DMS79 treated with DMSO at 0.1 percent for 48 hours (cell line): Measurements from ENCODE around the gene ZNF496.

Experiments
- DNase-seq: peaks from one replicate; lab custom pipeline; 2025; lab: John Stamatoyannopoulos, UW

Gene ZNF496

DNA sequence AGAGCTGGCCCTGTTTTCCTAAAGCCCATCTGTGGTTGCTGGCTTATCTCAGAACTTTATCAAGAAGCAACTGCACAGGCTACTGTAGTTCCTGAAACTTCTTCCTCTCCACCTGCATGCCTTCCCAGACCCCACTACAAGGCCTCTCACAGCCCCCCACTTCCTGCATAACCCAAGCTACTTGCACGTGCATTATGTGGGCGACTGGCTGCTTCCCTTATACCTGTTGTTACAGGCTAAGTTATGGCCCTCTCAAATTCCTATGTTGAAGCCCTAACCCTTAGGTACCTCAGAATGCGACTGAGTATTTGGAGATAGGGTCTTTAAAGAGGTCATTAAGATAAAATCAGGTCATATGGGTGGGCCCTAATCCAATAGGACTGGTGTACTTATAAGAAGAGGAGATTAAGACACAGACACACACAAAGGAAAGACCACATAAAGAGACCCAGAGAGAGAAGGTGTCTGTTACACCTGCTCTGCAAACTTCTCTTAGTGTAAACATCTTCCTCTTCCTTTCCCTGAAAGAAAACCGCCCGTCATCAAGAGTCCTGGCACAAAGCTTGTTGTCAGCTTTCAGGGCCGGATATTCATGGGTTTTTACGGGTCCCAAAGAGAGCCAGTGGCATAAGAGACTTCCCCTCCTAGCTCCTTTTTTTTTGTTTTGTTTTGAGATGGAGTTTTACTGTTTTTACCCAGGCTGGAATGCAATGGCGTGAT is 5.1 kb downstream of the ZNF496 start:
- DNase-seq: no peak

DNA sequence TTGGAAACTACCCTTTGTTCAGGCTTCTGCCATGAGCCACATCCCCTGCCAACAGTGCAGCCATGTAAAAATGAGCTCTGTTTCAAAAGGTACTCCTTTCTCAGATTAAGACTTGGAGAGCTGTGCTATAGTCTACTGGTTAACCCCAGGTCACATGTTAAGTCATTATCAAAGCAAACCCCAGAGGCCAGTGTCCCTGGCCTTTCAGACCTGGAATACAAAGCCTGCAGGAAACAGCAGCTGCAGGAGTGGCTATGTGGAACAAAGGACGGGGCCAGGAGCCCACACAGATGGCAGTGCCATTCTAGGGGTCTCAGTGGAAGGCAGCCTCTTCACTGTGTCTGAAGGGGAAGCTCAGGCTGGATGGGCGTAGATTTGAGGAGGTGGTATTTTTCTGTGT is 6.7 kb downstream of the ZNF496 start:
- DNase-seq: no peak

DNA sequence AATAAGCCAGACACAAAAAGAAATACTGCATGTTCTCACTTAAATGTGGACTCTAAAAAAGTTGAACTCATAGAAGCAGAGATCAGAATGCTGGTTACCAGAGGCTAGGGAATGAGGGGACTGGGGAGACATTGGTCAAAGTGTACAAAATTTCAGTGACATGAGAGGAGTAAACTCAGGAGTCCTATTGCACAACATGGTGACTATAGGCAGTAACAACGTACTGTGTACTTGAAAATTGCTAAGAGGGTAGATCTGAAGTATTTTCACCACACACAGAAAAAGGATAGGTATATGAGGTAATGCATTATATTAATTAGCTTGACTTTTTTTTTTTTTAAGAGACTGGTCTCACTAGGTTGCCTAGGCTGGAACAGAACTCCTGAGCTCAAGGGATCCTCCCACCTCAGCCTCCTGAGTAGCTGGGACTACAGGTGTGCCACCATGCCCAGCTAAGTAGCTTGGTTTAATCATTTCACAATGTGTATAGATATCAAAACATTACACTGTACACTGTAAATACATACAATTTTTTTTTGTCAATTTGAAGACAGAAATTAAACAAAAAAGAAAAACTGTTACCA is 7.4 kb downstream of the ZNF496 start:
- no peak for DNase-seq

DNA sequence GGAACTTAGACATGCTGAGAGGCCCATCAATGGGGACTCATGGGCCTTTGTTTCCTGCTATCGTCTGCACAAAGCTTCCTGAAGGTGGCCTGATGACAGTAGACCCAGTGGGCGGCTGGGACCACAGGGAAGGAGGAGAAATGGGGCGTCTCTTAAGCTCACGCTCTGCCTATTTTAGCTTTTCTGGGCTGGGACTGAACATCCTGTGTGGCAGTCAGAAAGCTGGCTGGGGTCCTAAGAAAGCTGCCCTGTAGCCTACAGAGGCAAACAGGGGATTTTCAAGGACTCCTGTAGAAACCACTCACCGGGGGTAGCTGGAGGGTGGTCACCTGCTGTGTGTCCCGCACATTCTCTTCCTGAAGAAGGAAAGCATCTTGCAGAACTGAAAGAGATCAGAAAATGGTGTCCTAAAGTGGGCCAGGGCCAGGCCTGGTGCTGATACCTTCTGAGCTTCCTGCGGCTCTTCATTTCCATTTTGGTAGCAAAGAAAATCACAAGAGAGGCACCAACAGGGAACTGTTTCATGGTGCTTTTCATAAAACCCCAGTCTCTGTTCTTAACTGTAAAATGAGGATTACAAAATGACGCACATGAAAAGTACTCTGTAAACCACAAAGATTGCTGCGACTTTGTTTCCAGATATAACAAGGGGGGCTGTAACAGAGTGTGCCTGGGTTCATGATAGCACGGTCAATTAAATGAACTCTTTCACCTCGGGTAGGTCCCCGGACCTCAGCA is 8.6 kb downstream of the ZNF496 start:
- no peak for DNase-seq

DNA sequence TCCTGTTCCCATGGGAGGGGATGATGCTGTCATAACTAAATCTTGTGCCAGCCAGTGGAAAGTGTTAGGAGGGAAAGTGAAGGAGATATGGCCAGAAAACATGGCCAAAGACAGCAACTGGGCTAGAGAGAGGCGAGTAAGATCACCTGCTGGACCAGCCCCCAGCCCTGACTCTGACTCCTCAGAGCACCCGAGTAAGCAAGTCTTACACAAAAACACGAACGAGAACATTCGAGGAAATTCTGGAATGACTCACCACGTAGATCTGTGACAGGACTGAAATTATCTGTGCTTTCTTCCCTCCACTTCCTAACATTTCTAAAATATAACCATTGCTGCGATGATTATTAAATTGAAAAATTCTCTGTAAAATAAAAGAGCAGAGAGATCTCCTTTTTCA is 9.2 kb downstream of the ZNF496 start:
- no peak for DNase-seq

DNA sequence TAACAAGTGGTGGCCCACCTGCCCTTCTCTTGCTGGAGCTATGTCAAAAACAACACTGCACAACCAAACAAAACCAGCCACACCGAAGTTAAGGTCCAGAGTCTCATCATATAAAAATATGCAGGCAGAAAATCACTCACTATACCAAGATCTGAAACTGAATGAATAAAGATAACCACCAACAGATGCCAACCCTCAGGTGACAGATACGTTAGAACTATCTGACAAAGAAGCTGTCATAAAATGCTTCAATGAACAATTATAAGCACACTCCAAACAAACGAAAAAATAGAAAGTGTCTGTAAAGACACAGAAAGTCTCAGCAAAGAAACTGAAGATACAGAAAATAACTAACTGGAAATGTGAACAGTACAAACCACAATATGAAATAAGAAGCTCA is 14.0 kb downstream of the ZNF496 start:
- no peak for DNase-seq

DNA sequence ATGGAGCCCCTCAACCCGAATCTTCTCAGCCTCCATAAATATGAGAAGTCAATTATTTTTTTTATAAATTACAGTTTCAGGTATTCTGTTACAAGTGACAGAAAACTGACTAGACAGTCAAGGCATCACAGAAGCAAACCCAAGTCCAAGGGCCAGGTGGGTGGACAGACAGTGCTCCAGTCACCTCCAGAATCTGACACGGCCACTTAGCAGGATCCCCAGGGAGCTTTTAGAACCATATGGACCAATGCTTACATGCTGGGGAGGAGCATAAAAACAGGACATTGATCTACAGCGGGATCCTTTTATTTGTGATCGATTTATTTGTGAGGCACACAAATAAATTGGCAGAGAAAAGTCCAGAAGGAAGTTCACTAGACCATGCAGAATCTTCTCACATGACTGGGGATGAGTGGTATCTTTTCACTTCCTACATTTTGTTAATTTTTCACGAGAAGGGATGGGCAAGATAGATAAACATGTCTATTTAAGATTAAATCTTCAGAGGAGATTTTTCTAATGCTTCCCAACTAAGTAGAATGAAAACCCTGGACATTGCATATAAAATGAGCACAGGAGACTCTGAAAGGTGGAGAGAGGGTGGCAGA is 15.0 kb downstream of the ZNF496 start:
- no peak for DNase-seq

DNA sequence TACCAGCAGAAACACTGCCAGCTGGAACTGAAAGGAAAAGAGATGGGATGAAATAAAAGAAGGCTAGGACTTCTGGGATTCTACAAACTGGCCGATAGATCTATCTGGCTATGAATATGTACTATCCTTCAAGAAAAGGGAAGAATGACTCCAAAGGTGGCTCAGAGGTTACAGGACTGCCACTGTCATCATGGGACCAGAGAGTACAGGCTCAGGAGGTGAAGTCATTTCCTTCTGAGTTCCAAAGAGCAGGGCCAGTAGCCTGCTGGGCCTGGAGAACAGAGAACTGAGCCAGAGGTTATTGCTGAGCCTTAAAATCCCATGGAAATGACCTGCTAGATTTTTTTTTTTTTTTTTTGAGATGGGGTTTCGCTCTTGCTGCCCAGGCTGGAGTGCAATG is 27.6 kb downstream of the ZNF496 start:
- DNase-seq: no peak

DNA sequence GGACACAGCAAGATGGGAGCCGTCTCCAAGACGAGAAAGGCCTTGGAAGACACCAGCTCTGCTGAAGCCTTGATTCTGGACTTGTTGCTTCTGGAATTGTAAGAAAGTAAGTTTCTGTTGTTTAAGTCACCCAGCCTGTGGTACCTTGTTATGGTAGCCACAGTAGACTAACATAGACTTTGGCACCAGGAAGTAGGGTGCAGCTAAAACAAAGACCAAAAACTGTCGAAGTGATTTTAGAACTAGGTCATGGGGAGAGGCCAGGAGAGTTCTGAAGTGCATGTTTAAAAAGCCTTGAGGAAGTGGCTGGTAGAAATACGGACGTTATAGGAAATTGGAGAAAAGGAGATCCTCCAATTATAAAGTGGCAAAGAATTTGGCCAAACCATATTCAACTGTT is 28.5 kb downstream of the ZNF496 start:
- no peak for DNase-seq

DNA sequence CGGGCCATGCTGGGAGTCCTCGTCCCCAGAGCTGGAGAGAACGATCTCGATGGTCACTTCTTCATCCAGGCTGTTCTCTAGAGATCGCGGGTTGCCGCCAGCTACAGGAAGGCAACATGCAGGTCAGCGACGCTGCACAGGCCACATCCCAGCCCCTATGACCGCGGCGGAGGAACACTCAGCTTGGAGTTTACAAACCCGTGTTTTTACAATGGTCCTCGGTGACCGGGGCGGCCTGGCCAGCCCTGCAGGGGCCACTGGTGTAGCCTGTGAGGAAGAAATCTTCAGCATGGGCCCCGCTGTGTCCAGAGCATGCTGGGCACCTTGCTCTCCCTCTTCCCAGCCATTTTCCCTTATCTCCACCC is 30.5 kb downstream of the ZNF496 start:
- DNase-seq: no peak

DNA sequence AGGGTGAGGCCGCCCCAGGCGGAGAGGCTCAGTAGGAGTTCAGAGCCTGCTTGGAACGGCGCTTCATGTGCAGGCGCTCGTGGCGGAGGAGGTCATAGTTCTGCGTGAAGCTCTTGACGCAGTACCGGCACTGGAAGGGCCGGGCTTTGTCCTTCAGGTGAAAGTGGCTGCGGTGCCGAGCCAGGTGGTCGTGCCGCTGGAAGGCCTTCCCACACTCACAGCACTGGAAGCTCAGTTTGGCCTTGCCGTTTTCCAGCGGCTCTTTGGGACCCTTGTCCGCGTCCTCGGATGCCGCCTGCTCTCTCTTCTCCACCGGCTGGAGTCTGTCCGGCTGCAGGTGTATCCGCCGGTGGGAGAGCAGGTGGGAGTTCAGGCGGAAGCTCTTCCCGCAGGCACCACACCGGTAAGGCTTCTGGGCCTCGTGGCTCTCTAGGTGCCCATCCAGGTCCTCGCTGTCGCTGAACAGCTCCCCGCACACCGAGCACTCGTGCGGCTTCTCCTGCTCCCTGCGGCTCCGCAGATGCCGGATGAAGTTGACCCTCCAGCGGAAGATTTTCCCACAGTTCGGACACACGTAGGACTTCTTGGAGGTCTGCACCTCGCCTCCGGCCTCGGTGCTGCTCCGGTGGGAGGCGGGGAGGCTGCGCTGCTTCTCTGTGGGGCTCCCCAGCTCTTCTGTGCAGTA is 31.0 kb downstream of the ZNF496 start:
- DNase-seq: no peak

DNA sequence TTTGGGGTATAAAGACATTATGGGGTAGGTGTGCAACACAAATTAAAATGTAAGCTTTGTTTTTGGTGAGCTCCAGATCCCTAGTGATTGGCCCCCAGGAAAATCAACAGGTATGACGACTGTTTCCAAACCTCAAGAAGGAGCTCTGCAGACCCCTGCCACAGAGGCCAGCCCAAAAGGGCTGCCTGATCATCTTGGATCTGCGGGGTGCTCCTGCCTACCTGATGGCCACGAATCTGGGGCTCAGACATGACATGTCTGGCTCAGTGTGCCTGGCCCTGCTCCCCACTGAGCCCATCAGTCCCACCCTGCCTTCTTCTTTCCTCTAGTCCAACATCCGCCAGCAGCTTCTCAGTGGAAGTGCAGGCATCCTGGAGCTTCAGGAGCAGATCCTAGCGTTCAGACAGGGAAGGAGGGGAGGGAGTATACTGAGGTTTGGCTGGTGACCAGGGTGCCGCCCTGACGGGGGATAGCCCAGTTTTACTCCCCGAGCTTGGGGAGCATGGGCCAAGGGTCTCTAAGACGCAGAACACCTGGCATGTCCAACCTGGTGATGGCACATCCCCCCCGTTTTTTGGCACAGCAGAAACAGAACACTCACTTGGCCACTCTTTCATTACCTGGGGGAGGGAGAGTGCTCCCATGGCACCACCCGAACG is 31.8 kb downstream of the ZNF496 start:
- no peak for DNase-seq

DNA sequence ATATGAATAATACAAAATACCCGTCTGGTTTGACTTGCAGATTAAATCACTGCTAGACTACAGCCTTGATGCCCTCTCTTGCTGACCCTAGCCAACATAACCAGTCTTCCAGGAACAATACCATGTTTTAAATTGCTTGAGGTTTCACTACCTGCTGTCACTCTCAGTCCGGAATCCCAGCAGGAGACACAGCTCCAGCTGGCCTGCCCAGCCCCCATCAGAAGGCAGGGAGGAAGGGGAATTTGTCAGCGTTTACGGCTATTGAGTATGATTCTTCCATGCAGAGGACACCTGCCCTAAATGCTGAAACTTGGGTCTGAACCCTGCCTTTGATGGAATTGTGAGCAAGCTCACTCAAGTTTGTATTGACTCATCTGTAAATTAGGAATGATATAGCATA is 33.0 kb downstream of the ZNF496 start:
- DNase-seq: no peak

DNA sequence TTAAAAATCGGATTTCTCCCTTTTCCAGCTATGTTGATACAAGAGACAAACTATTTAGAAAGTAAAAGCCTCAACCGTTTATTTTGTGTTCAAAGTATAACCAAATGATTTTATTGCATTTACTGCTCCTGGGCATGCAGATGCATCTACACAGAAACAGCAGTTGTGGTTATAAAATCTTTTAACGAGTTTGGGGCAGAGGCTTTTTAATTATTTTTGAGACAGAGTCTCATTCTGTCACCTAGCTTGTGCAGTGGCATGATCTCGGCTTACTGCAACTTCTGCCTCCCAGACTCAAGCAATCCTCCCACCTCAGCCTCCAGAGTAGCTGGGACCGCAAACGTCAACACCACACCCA is 33.6 kb downstream of the ZNF496 start:
- no peak for DNase-seq

DNA sequence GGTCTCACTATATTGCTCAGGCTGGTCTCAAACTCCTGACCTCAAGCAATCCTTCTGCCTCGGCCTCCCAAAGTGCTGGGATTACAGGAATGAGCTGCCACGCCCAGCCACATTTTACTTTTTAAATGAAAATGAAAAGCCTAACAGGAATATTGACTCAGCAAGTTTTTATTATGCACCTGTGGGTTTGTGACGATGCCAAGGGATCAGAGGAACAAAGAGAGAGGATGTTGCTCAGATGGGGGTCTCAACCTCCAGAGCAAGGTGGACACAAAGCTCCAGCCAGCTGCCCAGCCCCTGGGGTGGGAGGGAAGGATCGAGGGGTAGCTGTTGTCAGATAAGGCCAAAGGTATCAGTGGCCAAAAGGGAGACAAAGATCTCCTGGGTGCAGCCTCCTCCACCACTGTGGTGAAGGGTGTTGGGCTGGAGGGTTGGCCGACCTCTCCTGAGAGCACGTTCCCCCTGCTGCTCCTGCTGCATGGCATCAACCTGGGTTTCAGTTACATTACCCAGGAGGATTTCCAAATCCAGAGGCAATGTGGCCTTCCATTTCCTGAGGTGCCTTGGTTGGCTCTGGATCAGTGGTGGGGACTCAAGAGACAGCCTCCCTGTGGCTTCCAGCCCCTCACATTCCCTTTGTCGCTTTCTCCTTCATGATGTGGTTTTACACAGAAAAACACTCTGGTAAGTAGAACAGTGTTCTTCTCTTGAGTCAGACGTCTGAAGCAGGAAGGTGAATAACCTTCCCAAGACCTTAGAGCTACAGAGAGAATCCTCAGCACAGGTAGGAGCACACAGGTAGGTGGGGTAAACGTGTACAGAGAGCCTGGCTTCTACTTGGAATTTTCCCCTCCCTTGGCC is 34.2 kb downstream of the ZNF496 start:
- DNase-seq: no peak

DNA sequence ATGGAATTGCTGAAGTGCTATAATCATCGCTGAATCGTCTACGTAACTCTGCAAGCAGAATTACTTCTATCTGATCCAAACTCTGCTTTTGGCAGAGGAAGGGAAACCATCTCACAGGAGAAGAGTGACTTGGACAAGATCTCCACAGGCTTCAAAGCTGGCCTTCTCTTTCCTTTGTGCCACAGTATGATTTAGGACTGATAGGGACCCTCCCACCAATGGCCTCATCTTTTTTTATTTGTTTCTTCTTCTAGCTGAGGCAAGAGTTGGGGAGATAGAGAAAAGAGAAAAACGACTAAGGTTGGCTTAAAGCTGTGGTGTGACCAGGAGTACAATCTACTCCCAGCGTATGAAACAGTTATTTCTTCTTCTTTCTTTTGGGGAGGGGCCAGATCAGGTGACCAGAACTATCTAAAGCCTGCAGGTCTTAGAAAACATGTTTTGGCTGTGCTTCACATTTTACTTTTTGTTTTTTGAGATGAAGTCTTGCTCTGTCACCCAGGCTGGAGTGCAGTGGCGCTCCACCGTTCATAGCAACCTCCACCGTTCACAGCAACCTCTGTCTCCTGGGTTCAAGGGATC is 35.0 kb downstream of the ZNF496 start:
- DNase-seq: no peak

DNA sequence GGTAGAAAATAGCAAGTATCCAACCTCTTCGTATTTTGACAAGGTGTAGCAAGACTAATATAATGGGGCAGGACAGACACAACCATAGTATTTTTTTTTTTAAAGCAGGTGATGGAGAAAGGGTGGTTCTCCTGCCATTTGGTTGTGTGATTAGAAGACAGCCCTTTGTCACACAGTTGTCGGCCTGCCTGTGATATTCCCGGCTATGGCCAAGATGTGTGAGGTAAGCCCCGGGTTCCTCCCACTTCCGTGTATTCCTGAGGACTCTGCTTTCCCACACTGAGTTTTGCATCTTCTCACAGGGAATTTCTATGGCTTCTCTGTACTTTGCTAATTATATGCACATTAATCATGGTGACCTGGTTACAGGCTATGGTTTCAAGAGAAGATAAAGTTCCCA is 35.9 kb downstream of the ZNF496 start:
- DNase-seq: no peak

DNA sequence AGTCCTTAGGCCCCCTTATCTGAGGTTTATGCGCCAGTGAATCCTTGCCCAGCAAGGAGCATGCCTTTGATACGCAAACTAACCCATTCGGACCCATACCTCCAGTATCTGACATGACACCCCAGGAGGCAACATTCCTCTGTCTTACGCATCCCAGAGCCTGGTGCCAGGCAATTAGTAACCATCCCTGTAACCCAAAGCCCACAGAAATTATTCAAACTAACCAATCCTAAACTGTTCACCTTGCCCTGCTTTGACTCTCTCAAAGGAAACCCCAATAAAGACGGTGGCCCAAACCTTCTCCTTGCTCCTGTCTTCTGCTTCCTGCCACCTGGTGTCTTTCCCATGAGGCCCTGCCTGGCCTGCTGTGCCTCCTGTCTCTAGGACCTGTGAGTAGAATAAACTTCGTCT is 36.4 kb downstream of the ZNF496 start:
- no peak for DNase-seq

DNA sequence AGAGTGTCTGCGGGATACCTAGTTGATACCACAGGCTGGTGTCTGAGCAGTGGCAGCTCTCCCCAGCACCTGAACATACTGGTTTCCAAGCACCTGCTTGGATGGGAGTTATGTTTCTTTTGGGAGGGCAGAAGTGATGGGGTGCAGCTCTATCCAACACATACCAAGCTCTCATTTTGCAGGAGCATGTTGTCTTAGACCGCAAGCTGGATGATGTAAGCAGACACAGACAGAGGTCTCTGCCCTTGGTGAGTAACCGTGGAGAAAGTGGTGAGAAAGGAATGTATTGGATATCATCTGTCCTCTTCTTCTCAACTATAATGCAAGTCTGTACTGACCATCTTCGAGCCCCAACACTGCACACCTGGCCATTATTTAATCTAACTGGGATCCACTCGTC is 37.4 kb downstream of the ZNF496 start:
- no peak for DNase-seq

DNA sequence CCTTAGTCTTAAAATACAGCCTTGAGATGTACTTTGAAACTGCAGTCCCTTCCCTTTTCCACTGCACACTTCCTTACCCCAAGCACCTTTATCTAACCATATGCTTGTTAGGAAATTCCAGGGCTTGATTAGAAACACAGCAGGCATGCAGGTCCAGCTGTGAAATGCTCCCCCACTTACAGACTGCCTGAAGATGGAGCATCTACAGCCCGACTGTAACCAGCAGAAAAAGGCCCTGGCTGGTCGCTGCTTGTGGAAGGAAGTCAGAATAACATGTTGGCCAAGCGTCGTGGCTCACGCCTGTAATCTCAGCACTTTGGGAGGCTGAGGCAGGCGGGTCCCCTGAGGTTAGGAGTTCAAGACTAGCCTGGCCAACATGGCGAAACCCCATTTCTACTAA is 38.6 kb downstream of the ZNF496 start:
- no peak for DNase-seq
